Activated T-cell treated with anti-CD3 and anti-CD28 coated beads, Interleukin-2, amount 50 U/mL, for 24 hours (primary cell): Measurements from ENCODE around the gene NIM1K.
A peak's percentile ranks its signal among the peaks of the same experiment; 100 is the strongest.
"Not testable (repeated sequence)": the region's sequence is repeated elsewhere in the genome, so short reads cannot be mapped to it uniquely, and the experiment has no call there.

Experiments
- DNase-seq: peaks from one replicate; pipeline ENCODE4 v3.0.0-alpha.2; 2020
- H3K27ac Mint-ChIP-seq: 2 replicates; pipeline ENCODE4 v1.8.0; 2020; ENCODE audit warnings: mild to moderate bottlenecking, mixed read lengths
- H3K27me3 Mint-ChIP-seq: 2 replicates; pipeline ENCODE4 v1.8.0; 2020; ENCODE audit warnings: mixed read lengths
- H3K36me3 Mint-ChIP-seq: 2 replicates; pipeline ENCODE4 v1.8.0; 2020; ENCODE audit warnings: low read depth, mixed read lengths
- H3K4me1 Mint-ChIP-seq: 2 replicates; pipeline ENCODE4 v1.8.0; 2020; ENCODE audit warnings: low read depth, mixed read lengths
- H3K4me3 Mint-ChIP-seq: 2 replicates; pipeline ENCODE4 v1.8.0; 2020; ENCODE audit warnings: mild to moderate bottlenecking, moderate library complexity, mixed read lengths
- H3K9me3 Mint-ChIP-seq: 2 replicates; pipeline ENCODE4 v1.8.0; 2020; ENCODE audit warnings: mixed read lengths

Gene NIM1K

DNA sequence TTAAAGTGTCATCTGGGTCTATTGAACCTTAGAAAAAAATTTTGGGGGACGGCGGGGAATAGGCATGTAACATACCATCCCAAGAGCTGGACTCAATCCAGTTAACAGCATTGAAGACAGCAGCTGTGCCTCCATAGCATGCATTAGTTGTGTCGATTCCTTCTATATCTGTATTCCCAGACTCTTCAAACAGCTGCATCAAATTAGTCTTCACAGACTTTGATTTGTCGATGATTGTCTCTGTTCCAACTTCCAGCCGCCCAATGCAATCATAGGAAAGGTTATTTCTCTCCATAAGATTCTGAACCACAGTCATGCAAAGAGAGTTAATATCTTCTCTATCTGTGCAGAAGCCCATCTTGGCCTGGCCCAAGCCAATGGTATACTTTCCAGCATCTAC lies 106.4 kb downstream of the NIM1K start:
- Mint-ChIP-seq H3K9me3 (no peaks in the 10 kb centered on the region), H3K36me3 (peaks cover 95% of the 10 kb centered on the region), H3K27ac (no peak overlapping the region), H3K4me3 (no peak overlapping the region), H3K4me1 (peaks cover 36% of the 10 kb centered on the region), H3K27me3 (no peaks in the 10 kb centered on the region)
- DNase-seq: no peak

DNA sequence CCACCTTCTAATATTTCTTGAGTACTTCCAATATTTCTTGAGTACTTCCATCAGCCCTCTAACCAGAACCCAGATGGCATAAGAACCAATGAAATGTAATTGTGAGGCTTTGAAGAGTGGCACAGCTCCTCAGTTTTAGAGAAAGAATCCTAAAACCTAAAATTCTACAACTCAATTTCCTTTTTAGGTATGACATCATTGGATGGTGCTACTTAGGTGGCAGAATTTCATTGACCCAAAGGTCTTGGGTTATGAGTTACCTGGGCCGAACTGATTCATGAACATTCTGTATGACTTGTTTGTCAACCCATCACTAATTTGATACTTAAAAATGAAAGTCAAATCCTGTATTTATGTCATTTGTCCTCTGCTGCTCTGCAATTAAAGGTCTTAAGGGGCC lies 108.1 kb downstream of the NIM1K start:
- Mint-ChIP-seq H3K27me3 (no peaks in the 10 kb centered on the region), H3K4me3 (no peak overlapping the region), H3K36me3 (peaks cover 93% of the 10 kb centered on the region), H3K27ac (peak overlapping the region; percentile 20), H3K4me1 (peaks cover 53% of the 10 kb centered on the region), H3K9me3 (no peaks in the 10 kb centered on the region)
- DNase-seq: no peak

DNA sequence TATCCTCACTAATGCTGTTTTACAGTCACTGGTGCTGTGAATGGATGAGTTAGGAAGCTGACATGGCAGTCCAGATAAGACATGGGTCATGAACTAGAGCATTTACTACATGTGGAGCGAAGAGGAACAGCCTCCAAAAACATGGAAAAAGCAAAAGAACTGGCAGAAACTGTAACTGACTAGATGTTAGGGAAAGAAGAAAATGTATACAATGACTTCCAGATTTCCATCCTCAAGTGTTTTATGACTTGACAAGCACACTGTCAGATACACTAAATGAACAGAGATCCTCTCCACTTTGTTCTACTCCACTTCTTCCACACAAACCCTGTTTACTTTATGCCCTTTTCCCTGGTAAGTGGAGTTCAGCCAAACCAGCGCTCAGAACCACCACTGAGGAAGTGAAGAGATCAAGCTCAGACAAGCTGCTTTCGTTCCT lies 109.6 kb downstream of the NIM1K start:
- DNase-seq: no peak
- H3K27ac Mint-ChIP-seq: peak overlapping the region; percentile 12
- H3K4me1 Mint-ChIP-seq: peaks cover 64% of the 10 kb centered on the region
- H3K4me3 Mint-ChIP-seq: no peak overlapping the region
- H3K9me3 Mint-ChIP-seq: no peaks in the 10 kb centered on the region
- peaks cover 89% of the 10 kb centered on the region for H3K36me3 Mint-ChIP-seq
- H3K27me3 Mint-ChIP-seq: no peaks in the 10 kb centered on the region

DNA sequence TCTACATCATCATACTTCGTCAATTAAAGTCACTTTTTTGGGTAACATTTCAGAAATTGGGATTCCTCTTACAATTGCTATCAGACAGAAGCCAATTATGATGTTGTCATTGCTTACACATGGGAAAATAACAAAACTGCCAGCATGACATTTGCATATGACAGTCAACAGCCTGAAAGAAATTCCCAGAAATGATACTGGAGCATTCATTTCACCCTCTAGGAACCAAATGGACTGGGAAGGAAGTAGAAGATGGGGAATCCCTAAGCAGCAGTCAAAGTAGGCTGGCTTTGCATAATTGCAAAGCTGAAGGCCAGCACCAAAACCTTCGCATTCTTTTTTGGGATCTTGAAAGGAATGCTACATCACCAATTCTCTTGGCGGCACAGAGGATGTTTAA lies 110.5 kb downstream of the NIM1K start:
- peaks cover 89% of the 10 kb centered on the region for H3K36me3 Mint-ChIP-seq
- no peak for DNase-seq
- H3K9me3 Mint-ChIP-seq: no peaks in the 10 kb centered on the region
- no peak overlapping the region for H3K4me3 Mint-ChIP-seq
- H3K27ac Mint-ChIP-seq: peak overlapping the region; percentile 63
- H3K27me3 Mint-ChIP-seq: no peaks in the 10 kb centered on the region
- peaks cover 69% of the 10 kb centered on the region for H3K4me1 Mint-ChIP-seq

DNA sequence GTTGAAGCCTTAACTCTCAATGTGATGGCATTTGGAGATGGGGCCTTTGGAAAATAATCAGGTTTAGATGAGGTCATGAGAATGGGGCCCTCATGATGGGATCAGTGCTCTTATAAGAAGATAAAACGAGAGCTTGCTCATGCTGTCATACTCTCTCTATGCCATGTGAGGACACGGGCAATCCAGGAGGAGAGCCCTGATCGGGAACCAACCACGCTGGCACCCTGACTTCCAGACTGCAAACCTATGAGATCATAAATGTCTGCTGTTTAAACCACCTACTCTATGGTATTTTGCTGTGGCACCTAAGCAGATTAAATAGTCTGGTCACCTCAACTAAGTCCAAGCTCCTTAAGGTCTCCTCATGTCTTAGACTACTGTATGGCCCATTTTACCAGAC lies 111.2 kb downstream of the NIM1K start:
- H3K4me3 Mint-ChIP-seq: peak overlapping the region; percentile 8
- H3K27me3 Mint-ChIP-seq: no peaks in the 10 kb centered on the region
- no peaks in the 10 kb centered on the region for H3K9me3 Mint-ChIP-seq
- H3K36me3 Mint-ChIP-seq: peaks cover 91% of the 10 kb centered on the region
- H3K27ac Mint-ChIP-seq: peak overlapping the region; percentile 92
- no peak for DNase-seq
- H3K4me1 Mint-ChIP-seq: peaks cover 77% of the 10 kb centered on the region

DNA sequence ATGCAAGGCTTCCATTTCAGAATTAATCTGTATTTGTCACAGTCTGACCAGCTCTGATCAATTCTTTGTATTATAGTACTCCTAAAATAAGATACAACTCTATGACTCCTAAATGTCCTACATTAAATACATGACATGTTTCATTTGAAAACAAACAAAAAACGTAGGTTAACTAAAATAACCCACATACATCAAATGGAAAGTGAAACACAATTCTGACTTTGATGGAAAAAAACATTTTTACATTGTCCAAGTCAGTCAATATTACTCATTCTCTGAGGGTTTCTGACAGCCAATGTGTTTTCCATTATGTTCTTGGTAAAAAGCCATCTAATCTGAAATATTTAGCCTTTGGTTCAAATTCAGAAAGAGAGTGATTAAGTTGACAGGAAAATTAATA lies 112.5 kb downstream of the NIM1K start:
- H3K4me1 Mint-ChIP-seq: peaks cover 86% of the 10 kb centered on the region

DNA sequence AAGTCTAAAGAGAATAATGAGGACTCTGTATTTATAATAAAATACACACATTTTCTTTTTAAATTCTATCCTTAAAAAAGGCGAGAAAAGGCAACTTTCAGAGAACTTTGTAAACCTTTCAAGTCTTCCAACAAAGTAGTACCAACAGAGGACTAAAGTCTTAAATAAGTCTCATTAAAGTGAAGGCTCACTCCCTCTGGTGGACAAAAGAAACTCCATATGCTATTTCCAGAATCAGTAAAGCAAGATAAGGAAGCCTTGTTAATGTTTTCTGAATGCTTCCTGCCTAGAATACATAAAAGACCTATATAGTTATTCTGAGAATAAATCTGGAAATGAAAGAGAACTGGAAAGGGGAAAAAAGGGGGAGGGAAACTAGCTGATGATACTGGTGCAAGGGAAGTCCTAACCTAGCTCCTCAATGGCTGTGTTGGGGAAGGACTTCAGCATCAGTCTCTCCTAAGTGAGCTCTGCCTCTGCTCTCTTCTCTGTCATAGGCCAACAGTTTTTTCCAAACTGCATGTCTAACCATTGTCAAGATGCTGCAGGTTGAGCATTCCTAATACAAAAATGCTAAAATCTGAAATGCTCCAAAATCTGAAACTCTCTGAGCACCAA lies 114.0 kb downstream of the NIM1K start:
- no peak for DNase-seq
- Mint-ChIP-seq H3K27ac (peak overlapping the region; percentile 85), H3K27me3 (no peaks in the 10 kb centered on the region), H3K9me3 (no peaks in the 10 kb centered on the region), H3K4me1 (peaks cover 89% of the 10 kb centered on the region), H3K4me3 (peak overlapping the region; percentile 47), H3K36me3 (peaks cover 93% of the 10 kb centered on the region)

More for the DNA sequence above, 112.5 kb downstream of the NIM1K start:
- Mint-ChIP-seq H3K4me3 (peak overlapping the region; percentile 39), H3K9me3 (no peaks in the 10 kb centered on the region), H3K27ac (peak overlapping the region; percentile 92), H3K36me3 (peaks cover 93% of the 10 kb centered on the region), H3K27me3 (no peaks in the 10 kb centered on the region)
- no peak for DNase-seq

DNA sequence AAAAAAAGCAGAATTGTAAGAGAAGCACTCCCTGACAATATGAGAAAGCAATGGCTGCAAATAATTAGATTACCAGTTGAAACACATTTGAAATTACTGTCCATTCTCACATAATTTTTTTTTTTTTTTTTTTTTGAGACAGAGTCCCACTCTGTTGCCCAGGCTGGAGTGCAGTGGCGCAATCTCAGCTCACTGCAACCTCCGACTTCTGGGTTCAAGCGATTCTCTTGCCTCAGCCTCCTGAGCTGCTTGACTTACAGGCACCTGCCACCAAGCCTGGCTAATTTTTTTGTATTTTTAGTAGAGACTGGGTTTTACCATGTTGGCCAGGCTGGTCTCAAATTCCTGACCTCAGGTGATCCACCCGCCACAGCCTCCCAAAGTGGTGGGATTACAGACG lies 114.9 kb downstream of the NIM1K start:
- not testable (repeated sequence) for DNase-seq, H3K27me3 Mint-ChIP-seq, H3K9me3 Mint-ChIP-seq
- Mint-ChIP-seq H3K36me3 (peaks cover 93% of the 10 kb centered on the region), H3K4me1 (peaks cover 90% of the 10 kb centered on the region), H3K4me3 (peak overlapping the region; percentile 47), H3K27ac (peak overlapping the region; percentile 85)

DNA sequence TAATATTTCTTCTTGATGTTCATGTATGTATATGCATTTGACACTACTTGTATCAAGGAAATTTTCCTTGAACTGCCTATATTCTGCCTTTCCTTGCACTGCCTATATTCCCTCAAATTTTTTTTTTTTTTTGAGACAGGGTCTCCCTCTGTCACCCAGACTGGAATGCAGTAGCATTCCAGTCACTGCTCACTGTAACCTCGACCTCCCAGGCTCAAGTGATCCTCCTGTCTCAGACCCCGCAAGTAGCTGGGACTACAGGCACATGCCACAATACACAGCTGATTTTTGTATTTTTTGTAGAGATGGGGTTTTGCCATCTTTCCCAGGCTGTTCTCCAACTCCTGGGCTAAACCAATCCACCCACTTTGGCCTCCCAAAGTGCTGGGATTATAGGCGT lies 117.1 kb downstream of the NIM1K start:
- peak overlapping the region; percentile 81 for H3K27ac Mint-ChIP-seq

DNA sequence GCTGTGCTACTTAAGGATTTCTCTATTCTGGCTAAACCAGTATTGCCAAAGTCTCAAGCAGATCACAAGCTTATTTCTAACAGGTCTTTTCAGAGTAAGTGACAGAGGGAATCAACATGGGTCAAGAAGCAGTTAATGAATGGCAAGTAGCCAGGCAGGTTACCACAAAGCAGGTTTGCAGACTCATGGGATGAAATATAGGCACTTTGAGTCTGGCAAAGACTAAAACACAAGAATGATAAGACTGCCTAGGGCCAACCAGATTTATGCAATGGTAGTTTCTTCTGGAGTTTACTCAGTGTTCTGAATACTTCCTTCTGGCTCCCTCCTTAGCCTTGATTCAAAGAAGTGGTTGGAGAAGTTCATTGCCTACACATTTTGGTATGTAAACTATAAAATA lies 117.6 kb downstream of the NIM1K start:
- Mint-ChIP-seq H3K9me3 (peaks cover 7% of the 10 kb centered on the region), H3K27ac (peak overlapping the region; percentile 81), H3K4me3 (peak overlapping the region; percentile 98), H3K36me3 (peaks cover 92% of the 10 kb centered on the region), H3K27me3 (no peaks in the 10 kb centered on the region), H3K4me1 (peaks cover 79% of the 10 kb centered on the region)
- no peak for DNase-seq

More for the DNA sequence above, 117.1 kb downstream of the NIM1K start:
- DNase-seq: no peak
- Mint-ChIP-seq H3K36me3 (peaks cover 92% of the 10 kb centered on the region), H3K27me3 (no peaks in the 10 kb centered on the region), H3K9me3 (peaks cover 4% of the 10 kb centered on the region), H3K4me1 (peaks cover 79% of the 10 kb centered on the region), H3K4me3 (peak overlapping the region; percentile 98)

DNA sequence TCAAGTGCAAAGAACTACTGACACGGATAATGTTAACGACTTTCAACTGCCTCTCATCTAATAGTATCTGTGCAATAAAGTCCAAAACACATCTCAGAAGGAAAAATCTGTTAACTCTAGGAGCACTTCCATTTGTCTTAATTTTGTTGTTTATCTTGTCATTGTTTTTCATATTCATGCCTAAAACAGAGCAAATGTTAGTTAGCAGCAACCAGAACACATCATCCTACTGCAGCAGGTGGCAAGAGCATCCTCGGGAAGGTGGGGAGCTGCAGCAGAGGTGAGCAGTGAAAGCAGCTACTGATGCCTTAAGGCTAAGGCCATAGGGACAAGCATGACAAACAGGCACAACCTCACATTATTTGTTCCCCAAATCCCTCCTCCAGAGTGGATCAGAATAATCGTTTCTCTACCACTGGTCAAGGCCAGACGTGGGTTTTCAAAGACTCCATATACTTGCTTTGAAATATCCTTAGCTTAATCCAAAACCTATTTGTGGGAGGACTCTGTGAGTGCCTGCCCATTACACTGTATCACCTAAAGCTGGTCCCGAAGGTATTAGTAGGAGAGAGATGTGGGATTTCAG lies 120.1 kb downstream of the NIM1K start:
- Mint-ChIP-seq H3K27ac (peak overlapping the region; percentile 100), H3K4me3 (peak overlapping the region; percentile 98), H3K9me3 (peaks cover 18% of the 10 kb centered on the region), H3K36me3 (peaks cover 91% of the 10 kb centered on the region), H3K4me1 (peaks cover 86% of the 10 kb centered on the region), H3K27me3 (no peaks in the 10 kb centered on the region)
- no peak for DNase-seq

DNA sequence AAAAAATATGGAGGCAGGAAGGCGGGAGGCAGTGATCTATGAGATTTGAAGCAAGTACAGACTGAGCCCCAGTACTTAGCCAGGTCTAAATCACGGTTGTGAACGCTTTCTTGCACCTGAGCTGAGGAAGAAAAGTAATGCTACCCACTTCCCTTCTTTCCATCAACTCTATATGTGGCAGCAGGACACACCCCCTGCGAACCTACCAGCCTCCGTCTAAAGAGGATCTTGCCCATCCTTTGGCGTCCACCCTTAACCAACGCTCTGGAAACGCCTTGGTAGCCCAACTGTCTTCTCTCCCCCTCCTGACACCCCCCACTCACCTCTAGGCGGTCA lies 120.6 kb downstream of the NIM1K start:
- H3K9me3 Mint-ChIP-seq: peaks cover 18% of the 10 kb centered on the region
- H3K36me3 Mint-ChIP-seq: peaks cover 86% of the 10 kb centered on the region
- H3K4me3 Mint-ChIP-seq: peak overlapping the region; percentile 98
- peaks cover 85% of the 10 kb centered on the region for H3K4me1 Mint-ChIP-seq
- peak overlapping the region; percentile 100 for H3K27ac Mint-ChIP-seq
- no peaks in the 10 kb centered on the region for H3K27me3 Mint-ChIP-seq
- no peak for DNase-seq

DNA sequence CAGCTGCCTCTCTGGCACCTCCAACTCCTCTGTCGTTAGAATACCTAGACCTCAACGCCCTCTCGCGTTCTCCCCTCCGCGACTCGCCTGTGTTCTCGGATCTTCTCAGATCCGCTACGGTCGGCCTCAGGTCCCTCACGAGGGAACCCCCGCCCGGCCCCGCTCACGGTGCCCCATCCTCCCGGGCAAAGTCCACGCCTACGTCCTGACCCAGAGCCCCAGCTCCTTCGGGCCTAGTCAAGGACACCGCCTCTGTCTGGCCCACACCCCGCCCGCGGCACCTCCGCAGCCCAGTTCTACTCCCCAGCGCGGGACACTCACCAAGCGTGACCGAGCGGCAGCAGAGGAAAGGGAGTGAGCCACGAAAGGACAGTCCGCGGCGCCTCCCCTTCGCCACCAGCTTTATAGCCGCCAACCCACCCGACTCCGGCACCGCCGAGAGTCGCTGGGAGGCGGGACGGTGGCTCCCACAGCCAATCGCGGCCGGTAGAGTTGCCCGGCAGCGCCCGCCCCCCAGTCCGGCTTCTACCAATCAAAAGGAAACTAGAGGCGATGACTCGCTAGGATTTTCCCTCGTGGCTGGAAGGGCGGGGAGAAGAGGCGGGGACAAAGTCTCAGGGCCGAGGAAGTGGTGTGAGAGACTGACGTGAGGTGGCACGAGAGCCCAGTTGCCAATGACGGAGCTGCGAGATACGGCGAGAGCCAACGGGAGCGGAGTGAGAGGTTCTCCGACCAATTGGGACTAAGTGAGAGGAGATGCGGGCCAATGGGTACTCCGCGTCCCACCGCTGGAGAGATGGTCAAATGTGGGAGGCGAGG lies 121.2 kb downstream of the NIM1K start, which contains the start of gene HMGCS1:
Gene HMGCS1, minus strand, starts transcription at position 378 of the 819 bp plus-strand sequence. CDS start 14,447 bp downstream, outside the sequence.
- Mint-ChIP-seq H3K27ac (peak within 1 kb of the TSS; percentile 100), H3K4me3 (peak within 1 kb of the TSS; percentile 98), H3K36me3 (peaks cover 80% of the 10 kb centered on the region), H3K27me3 (no peaks in the 10 kb centered on the region), H3K4me1 (peaks cover 83% of the 10 kb centered on the region), H3K9me3 (peaks cover 18% of the 10 kb centered on the region)
- peak; percentile 98 for DNase-seq

DNA sequence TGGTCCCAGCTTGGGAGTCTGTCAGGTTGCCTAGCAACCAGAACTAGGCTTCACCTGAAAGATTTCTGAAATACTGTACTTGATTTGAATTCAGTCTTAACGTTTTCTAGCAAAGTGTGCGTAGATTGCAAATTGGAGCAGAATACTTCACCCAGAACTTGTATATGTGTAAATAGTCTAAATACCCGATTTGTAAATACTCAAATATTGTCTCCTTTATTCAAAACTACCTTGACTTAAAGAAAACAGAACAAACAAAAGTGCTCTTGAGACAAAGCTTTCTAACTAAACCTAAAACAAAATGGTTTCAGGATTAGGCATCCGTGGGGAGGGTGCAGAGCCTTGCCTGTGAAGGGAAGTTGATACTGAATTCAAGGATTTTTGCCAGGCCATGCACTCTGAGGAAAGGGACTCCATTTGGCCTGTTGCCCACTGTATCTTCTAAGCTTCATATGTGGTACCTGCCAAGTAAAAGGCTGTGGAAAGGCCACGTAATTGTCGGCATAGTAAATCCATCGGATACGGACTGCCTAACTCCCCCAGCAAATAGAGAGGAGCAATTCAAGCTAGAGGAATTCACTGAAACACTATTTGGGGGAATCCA lies 121.9 kb downstream of the NIM1K start:
- no peaks in the 10 kb centered on the region for H3K27me3 Mint-ChIP-seq
- peak overlapping the region; percentile 98 for H3K4me3 Mint-ChIP-seq
- peaks cover 18% of the 10 kb centered on the region for H3K9me3 Mint-ChIP-seq
- H3K36me3 Mint-ChIP-seq: peaks cover 74% of the 10 kb centered on the region
- H3K4me1 Mint-ChIP-seq: peaks cover 77% of the 10 kb centered on the region
- H3K27ac Mint-ChIP-seq: peak overlapping the region; percentile 100
- no peak for DNase-seq
